ACC112 (cell line): Measurements from ENCODE around the gene AACS.

ENCODE experiments used
- H2AFZ ChIP-seq: fragments of 200-600 bp; sonication (generic); one replicate; pipeline ENCODE4 v1.6.0; 2017; ENCODE audit warnings: antibody characterized with exemption, low read length; ENCODE audit not compliant: unreplicated experiment
- H3K27ac ChIP-seq: fragments of 200-600 bp; sonication (generic); 2 replicates; pipeline ENCODE4 v1.5.1; 2014; ENCODE audit warnings: low read depth, mild to moderate bottlenecking, antibody characterized with exemption, low read length, moderate library complexity
- H3K27me3 ChIP-seq: fragments of 200-600 bp; sonication (generic); 2 replicates; pipeline ENCODE4 v1.6.1; 2014; ENCODE audit warnings: mild to moderate bottlenecking, antibody characterized with exemption, low read length, moderate library complexity, mixed read lengths; ENCODE audit not compliant: insufficient read depth
- H3K36me3 ChIP-seq: fragments of 200-600 bp; sonication (generic); 2 replicates; pipeline ENCODE4 v1.6.1; 2016; ENCODE audit warnings: mild to moderate bottlenecking, antibody characterized with exemption, low read length, moderate library complexity, mixed read lengths; ENCODE audit not compliant: insufficient read depth
- H3K4me1 ChIP-seq: fragments of 200-600 bp; sonication (generic); one replicate; pipeline ENCODE4 v1.6.1; 2016; ENCODE audit warnings: low read length, mixed read lengths; ENCODE audit not compliant: insufficient read depth, unreplicated experiment, control insufficient read depth
- H3K4me3 ChIP-seq: fragments of 200-600 bp; sonication (generic); 2 replicates; pipeline ENCODE4 v1.5.1; 2014; ENCODE audit warnings: mild to moderate bottlenecking, low read depth, low read length
- H3K79me2 ChIP-seq: fragments of 200-600 bp; sonication (generic); one replicate; pipeline ENCODE4 v1.6.0; 2016; ENCODE audit warnings: low read length; ENCODE audit not compliant: control insufficient read depth, unreplicated experiment, insufficient read depth

Gene AACS

DNA sequence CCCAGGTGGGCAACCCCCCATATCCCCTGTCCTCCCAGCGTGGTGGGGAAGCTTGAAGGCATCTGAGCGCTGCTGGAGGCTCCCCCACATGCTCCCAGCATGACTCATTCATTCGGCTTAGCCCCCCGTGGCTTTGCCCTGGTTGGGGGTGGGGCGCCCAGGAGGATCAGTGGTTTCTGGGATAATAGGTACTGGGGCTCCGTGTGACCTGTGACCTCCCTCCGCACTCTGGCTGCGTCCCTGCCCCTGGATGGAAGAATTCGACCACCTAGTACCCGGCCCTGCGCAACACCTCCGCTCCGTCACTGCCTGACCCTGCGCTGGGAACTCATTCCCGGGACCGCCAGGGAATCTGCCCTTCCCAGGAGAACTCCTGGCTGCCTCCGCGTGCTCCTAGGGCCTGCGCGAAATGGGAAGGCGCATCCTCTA lies 120.1 kb downstream of the AACS start:
- Histone ChIP-seq H2AFZ (no peak overlapping the region), H3K4me1 (no peaks in the 10 kb centered on the region), H3K79me2 (no peaks in the 10 kb centered on the region), H3K27ac (no peak overlapping the region), H3K36me3 (no peaks in the 10 kb centered on the region), H3K27me3 (peaks cover 73% of the 10 kb centered on the region), H3K4me3 (peak overlapping the region; percentile 51; the same call in 1 of the 2 replicates)

- H3K4me1 ChIP-seq = no peaks in the 10 kb centered on the region
- H3K27ac ChIP-seq = no peak within 1 kb of the TSS
- H3K79me2 ChIP-seq = no peaks in the 10 kb centered on the region
- H3K27me3 ChIP-seq = peaks cover 70% of the 10 kb centered on the region
- H3K4me3 ChIP-seq = peak within 1 kb of the TSS; percentile 63
- no peak within 1 kb of the TSS for H2AFZ ChIP-seq
- no peaks in the 10 kb centered on the region for H3K36me3 ChIP-seq
These were observed 120.7 kb downstream of the AACS start, which contains the start of gene TMEM132B for GRCh38 chr12:125185740-125186470. Gene TMEM132B, plus strand, starts transcription at chr12:125186386.

- H2AFZ ChIP-seq = no peak overlapping the region
- H3K27me3 ChIP-seq = peaks cover 70% of the 10 kb centered on the region
- no peaks in the 10 kb centered on the region for H3K79me2 ChIP-seq
- no peak overlapping the region for H3K27ac ChIP-seq
- H3K36me3 ChIP-seq = no peaks in the 10 kb centered on the region
- H3K4me1 ChIP-seq = no peaks in the 10 kb centered on the region
- H3K4me3 ChIP-seq = peak overlapping the region; percentile 63
These were observed 121.4 kb downstream of the AACS start for GRCh38 chr12:125186471-125187147.

- Histone ChIP-seq H2AFZ (no peak overlapping the region), H3K27ac (no peak overlapping the region), H3K4me3 (peak overlapping the region; percentile 63), H3K27me3 (peaks cover 71% of the 10 kb centered on the region), H3K4me1 (no peaks in the 10 kb centered on the region), H3K36me3 (no peaks in the 10 kb centered on the region), H3K79me2 (no peaks in the 10 kb centered on the region)
These were observed 122.0 kb downstream of the AACS start for GRCh38 chr12:125187148-125187745.

DNA sequence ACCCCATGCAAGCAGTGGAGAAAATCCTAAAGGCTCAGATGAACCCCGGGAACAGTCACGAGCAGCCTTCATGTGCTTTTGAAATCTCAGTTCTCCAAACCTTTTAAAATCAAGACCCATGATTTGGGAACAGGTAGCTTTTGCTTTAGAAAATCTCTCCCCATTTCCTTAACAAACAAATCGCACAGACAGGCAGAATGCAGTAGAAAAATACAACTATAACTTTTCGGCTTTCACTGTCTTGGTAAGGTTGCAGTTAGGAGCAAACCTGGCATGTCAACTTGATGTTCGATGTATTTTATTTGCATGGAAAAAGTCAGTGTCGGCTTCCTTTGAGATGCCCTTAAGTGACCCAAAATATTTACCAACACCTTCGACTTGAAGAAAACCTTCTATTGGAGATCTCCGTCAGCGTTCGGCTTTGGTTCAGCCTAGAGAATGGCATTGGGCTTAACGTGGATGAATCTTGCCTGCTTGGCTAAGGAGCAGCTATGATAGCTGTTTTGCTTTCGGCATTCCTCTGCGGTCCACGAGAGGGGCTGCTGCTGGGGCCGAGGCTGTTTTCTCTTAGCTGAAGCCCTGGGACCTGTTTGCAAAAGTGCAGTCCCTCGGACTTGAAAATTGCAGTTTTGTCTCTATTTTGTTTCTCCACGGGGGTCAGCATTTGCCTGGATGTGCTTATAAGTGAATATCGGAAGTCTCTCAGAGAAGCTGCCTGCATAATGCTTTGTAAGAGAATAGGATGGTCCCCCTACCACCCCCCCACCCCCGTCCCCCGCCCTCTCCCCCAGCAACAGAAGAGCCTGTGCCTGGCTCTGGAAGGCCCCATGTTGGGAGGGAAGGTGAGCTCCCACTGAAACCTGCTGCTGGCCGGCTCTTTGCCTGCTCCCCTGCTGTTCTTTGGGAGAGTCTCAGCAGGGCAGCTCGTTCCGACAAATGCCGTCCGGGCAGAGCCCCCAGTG lies 122.8 kb downstream of the AACS start:
- peak overlapping the region; percentile 63 for H3K4me3 ChIP-seq
- H3K27me3 ChIP-seq = peaks cover 71% of the 10 kb centered on the region

GRCh38 chr12:125189015-125189414 lies 123.8 kb downstream of the AACS start:
- Histone ChIP-seq H3K79me2 (no peaks in the 10 kb centered on the region), H3K4me1 (no peaks in the 10 kb centered on the region), H3K36me3 (no peaks in the 10 kb centered on the region), H3K4me3 (no peak overlapping the region), H2AFZ (no peak overlapping the region), H3K27me3 (peaks cover 79% of the 10 kb centered on the region), H3K27ac (no peak overlapping the region)

More for the DNA sequence above, 122.8 kb downstream of the AACS start:
- Histone ChIP-seq H3K36me3 (no peaks in the 10 kb centered on the region), H3K79me2 (no peaks in the 10 kb centered on the region), H2AFZ (no peak overlapping the region), H3K4me1 (no peaks in the 10 kb centered on the region), H3K27ac (no peak overlapping the region)

GRCh38 chr12:125189502-125189901 lies 124.3 kb downstream of the AACS start:
- no peak overlapping the region for H2AFZ ChIP-seq
- no peaks in the 10 kb centered on the region for H3K79me2 ChIP-seq
- H3K4me1 ChIP-seq = no peaks in the 10 kb centered on the region
- no peak overlapping the region for H3K4me3 ChIP-seq
- H3K27ac ChIP-seq = no peak overlapping the region
- H3K36me3 ChIP-seq = no peaks in the 10 kb centered on the region
- H3K27me3 ChIP-seq = peaks cover 75% of the 10 kb centered on the region

DNA sequence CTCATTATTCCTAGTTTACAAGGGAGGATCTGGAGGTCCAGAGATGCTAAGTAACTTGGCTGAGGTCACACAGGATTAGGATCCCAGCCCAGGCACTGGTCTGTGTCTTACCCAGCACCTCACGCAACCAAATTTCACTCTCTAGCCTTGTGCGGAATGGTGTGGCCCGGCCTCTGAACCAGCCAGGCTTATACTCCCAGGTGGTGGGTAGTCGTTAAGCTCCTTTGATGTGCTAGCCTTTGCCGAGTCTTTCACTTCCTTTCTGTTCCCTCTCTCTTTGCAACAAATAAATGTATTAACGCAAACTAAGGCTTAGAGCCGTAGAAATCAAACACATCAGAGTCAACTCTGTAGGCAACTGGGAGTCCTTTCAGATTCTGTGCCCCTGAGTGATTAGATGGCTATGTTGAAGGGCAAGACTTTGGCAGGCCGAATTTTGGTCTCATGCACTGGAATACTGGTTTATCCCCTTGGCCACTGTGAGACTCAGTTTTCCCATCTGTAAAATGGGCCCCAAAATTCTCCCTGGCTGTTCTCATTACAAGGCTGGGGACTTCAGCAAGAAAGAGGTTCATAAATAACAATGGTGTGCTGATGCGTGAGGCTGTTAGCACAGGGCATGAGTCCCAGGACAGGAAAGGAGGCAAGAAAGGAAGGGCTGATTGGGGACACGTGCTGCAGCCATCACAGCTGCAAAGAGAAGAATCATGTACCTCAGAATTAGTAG lies 126.3 kb downstream of the AACS start:
- peaks cover 75% of the 10 kb centered on the region for H3K27me3 ChIP-seq
- H3K4me1 ChIP-seq = no peaks in the 10 kb centered on the region
- H2AFZ ChIP-seq = no peak overlapping the region
- no peaks in the 10 kb centered on the region for H3K36me3 ChIP-seq
- no peak overlapping the region for H3K27ac ChIP-seq
- H3K4me3 ChIP-seq = no peak overlapping the region
- H3K79me2 ChIP-seq = no peaks in the 10 kb centered on the region

- Histone ChIP-seq H3K27me3 (peaks cover 72% of the 10 kb centered on the region), H3K36me3 (no peaks in the 10 kb centered on the region), H3K79me2 (no peaks in the 10 kb centered on the region), H2AFZ (no peak overlapping the region), H3K27ac (no peak overlapping the region), H3K4me3 (no peak overlapping the region), H3K4me1 (no peaks in the 10 kb centered on the region)
These were observed 127.5 kb downstream of the AACS start for GRCh38 chr12:125192690-125193221.
